Calu3 (cell line): ENCODE results near the gene SELENOS. TPM values are rescaled to one million over a fixed set of nuclear protein-coding genes. Genes with fewer than 3 reads are reported as not detected.

Experiments
- BruUV-seq: library from RNA; stranded (reverse); fragments of 400-500 nt; replicated peaks from 2 replicates; lab custom pipeline; 2021; lab: Mats Ljungman, UMichigan
- CTCF ChIA-PET: fragments of 300-600 bp; sonication (Branson Sonifier 250); formaldehyde crosslinking; loops from one replicate; lab custom pipeline; 2022; ENCODE audit warnings: antibody characterized with exemption; lab: Charles Lee
- DNase-seq: peaks from one replicate; pipeline ENCODE4 v3.0.0; 2022
- H3K27ac Mint-ChIP-seq: one replicate; pipeline ENCODE4 v1.8.0; 2022; ENCODE audit warnings: mixed read lengths; ENCODE audit not compliant: unreplicated experiment
- H3K27me3 Mint-ChIP-seq: one replicate; pipeline ENCODE4 v1.8.0; 2022; ENCODE audit warnings: mixed read lengths; ENCODE audit not compliant: unreplicated experiment
- H3K36me3 Mint-ChIP-seq: one replicate; pipeline ENCODE4 v1.8.0; 2022; ENCODE audit warnings: mild to moderate bottlenecking, moderate library complexity, mixed read lengths; ENCODE audit not compliant: insufficient read depth, unreplicated experiment
- H3K4me1 Mint-ChIP-seq: one replicate; pipeline ENCODE4 v1.8.0; 2022; ENCODE audit warnings: mild to moderate bottlenecking, low read depth, mixed read lengths; ENCODE audit not compliant: unreplicated experiment
- H3K4me3 Mint-ChIP-seq: one replicate; pipeline ENCODE4 v1.8.0; 2022; ENCODE audit warnings: mild to moderate bottlenecking, low read depth, moderate library complexity, mixed read lengths; ENCODE audit not compliant: unreplicated experiment
- H3K9me3 Mint-ChIP-seq: one replicate; pipeline ENCODE4 v1.8.0; 2022; ENCODE audit warnings: low read depth, mixed read lengths; ENCODE audit not compliant: unreplicated experiment
- CTCF ChIP-seq: fragments of 200-600 bp; IDR thresholded peaks from one replicate; pipeline ENCODE4 v1.8.0; 2022; ENCODE audit warnings: antibody characterized with exemption; ENCODE audit not compliant: unreplicated experiment
- intact Hi-C: fragments of 100-400 bp; cut with micrococcal nuclease; formaldehyde crosslinking; loops from one replicate; pipeline ENCODE4 v1.10.0; 2022; ENCODE audit not compliant: unreplicated experiment
- total RNA-seq: library from RNA; stranded (reverse); gene quantifications from 2 replicates; pipeline ENCODE4 v1.2.3, GENCODE V29; 2022

SELENOS gene
- total RNA-seq, 1 experiment from 2014 or later = 85.0 TPM

DNA sequence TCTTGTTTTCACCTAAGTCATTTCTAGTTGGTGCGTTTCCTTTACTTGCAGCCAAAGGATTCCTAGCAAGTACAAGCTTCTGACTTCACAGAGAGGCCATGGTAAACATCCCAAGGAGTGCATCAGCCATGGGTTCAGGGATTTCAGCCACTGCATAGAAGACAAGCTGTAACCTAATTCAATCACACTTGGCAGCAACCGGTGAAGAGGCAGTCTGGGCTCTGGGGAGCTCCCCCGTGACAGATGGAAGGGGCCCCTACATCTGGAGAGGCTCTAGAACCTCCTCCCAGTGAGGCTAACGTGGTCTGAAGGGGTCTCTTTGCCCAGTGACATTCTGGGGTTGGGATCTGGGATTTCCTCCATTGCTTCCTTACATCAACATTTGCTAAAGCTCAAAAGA, 26.1 kb upstream of the SELENOS start:
- no peak for TF ChIP-seq CTCF
- no peak for DNase-seq
- no peak overlapping the region for H3K27ac Mint-ChIP-seq
- H3K4me3 Mint-ChIP-seq = no peak overlapping the region
- H3K4me1 Mint-ChIP-seq = no peaks in the 10 kb centered on the region
- no peaks in the 10 kb centered on the region for H3K36me3 Mint-ChIP-seq
- H3K9me3 Mint-ChIP-seq = no peaks in the 10 kb centered on the region
- CTCF ChIA-PET = no interaction called here
- BruUV-seq = no TSS peak
- intact Hi-C loops = no loop called here
- H3K27me3 Mint-ChIP-seq = peaks cover 20% of the 10 kb centered on the region

GRCh38 chr15:101296418-101297405, 19.4 kb upstream of the SELENOS start:
- intact Hi-C loops = no loop called here
- H3K36me3 Mint-ChIP-seq = peaks cover 46% of the 10 kb centered on the region
- peak overlapping the region; percentile 89 for H3K27ac Mint-ChIP-seq
- no peaks in the 10 kb centered on the region for H3K27me3 Mint-ChIP-seq
- no peaks in the 10 kb centered on the region for H3K4me1 Mint-ChIP-seq
- H3K4me3 Mint-ChIP-seq = peak overlapping the region; percentile 98
- no peaks in the 10 kb centered on the region for H3K9me3 Mint-ChIP-seq
- no TSS peak for BruUV-seq
- TF ChIP-seq CTCF = no peak
- CTCF ChIA-PET = interaction anchor here (0.7 to 1.3 kb wide), 3 partner anchors 162 to 447 kb away, joined by 3 to 10 read pairs (median 4); no protein-coding TSS in a partner anchor
- DNase-seq = no peak

DNA sequence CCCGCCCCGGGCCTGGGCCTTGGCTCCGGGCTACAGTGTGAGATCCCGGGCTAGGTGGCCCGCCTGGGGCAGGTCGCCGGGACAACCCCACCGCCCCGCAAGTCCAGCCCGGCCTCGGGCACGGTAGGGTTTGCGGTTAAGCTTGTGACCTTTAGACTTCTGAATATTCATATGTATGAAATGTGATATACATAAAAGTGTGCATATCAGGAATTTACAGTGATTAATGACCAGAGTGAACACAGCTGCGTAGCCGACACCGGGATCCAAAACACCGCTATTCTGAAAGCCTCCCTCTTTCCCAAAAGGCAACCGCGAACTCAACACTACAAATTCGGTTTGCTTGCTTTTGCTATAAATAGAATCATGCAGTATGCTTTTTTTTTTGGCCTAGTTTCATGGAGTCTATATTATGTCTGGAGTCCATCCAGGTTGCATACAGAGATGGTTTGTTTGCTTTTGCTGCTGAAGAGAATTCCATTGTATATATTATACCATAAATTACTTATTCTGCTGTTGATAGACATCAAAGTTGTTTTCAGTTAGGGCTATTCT, 18.4 kb upstream of the SELENOS start:
- Mint-ChIP-seq H3K9me3 (no peaks in the 10 kb centered on the region), H3K27me3 (no peaks in the 10 kb centered on the region), H3K36me3 (peaks cover 57% of the 10 kb centered on the region), H3K4me3 (peak overlapping the region; percentile 98), H3K27ac (peak overlapping the region; percentile 89), H3K4me1 (no peaks in the 10 kb centered on the region)
- DNase-seq = no peak
- intact Hi-C loops = no loop called here
- no peak for TF ChIP-seq CTCF
- BruUV-seq = TSS peak; percentile 56
- CTCF ChIA-PET = interaction anchor here (0.7 to 1.7 kb wide), 3 partner anchors 161 to 448 kb away, joined by 4 to 10 read pairs (median 5); no protein-coding TSS in a partner anchor

DNA sequence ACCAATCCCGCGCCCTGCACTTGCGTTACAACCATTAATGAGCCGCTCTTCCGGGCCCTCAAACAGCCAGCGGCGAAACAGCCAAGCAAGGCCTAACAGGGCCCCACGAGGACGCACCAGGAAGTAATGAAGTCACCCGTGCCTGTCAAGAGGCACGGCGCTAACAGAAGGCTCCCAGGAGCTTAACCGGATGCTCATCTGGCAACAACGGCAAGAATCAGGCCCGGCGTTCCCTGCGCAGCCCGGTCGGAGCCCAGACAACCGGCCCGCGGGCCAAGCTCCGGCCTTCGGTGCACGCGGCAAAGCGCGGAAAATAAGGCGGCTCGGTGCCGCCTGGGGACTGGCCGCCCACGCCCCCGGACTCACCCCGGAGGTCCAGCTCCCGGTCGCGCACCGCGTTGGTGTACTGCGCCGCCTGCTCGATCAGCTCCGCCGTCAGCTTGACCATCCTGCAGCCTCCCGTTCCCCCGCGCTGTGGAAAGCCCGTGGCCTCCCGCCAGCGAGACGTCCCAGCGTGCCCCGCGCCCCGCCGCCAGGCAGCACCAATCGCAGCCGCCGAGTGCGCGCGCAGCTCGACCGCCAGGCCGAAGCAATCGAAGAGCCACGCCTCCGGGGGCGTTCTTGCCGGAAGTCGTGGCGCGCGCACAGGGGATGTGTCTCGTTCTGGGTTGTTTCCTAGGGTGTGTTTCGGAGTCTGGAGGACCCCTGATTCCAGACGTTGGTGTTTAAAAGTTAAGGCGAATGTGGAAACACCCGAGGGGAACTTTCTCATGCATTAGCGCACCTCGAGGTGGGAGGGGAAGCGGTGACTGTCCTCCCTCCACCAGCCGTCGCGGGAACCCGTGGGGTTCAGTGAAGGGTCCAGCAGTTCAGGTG, 17.7 kb upstream of the SELENOS start, which contains the start of gene SNRPA1:
TSS of gene SNRPA1 (minus strand) at position 518 of the 876 bp plus-strand sequence. CDS start at position 448, 70 bp downstream.
- BruUV-seq = no TSS peak
- Mint-ChIP-seq H3K4me1 (no peaks in the 10 kb centered on the region), H3K27me3 (no peaks in the 10 kb centered on the region), H3K4me3 (peak within 1 kb of the TSS; percentile 98), H3K36me3 (peaks cover 64% of the 10 kb centered on the region), H3K27ac (peak within 1 kb of the TSS; percentile 89), H3K9me3 (no peaks in the 10 kb centered on the region)
- TF ChIP-seq CTCF = no peak
- peak; percentile 99 for DNase-seq
- CTCF ChIA-PET = interaction anchor here (1.7 kb wide), 1 partner anchor 207 kb away, joined by 5 read pairs; no protein-coding TSS in a partner anchor
- intact Hi-C loops = no loop called here
